Measurements from ENCODE around the gene PTPRR.

DNA sequence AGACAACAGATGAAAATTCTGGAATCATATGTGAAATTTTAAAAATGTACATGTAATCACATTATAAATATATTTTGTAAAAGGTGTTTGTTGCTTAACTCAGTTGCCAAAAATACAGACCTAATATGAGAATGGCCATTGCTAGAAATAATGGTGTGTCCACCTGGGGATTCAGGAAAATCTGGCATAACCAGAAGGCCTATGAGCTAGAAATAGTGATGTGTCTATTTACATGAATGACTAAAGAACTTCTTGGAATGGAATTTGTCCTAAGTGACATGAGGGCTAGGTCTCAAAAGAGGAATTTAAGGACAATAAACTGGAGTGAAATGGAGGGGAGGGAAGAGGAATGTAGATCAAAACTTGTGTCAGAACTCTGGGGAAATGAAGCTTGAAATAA lies 126.4 kb downstream of the PTPRR start:
- no peak for TF ChIP-seq SUZ12 (IDR thresholded peaks at IDR 0.05; ENCODE audit: extremely low read depth, insufficient read depth, insufficient read length)
- TF ChIP-seq YY1 (IDR thresholded peaks at IDR 0.05; ENCODE audit: insufficient read depth, insufficient read length) = no peak

Data from NT2/D1 (cell line).